ENCODE data around the gene NDUFV1.
A peak's percentile ranks its signal among the peaks of the same experiment; 100 is the strongest.
"Not testable (repeated sequence)": the region's sequence is repeated elsewhere in the genome, so short reads cannot be mapped to it uniquely, and the experiment has no call there.

Gene NDUFV1

GRCh38 chr11:67606492-67607295, at the start of gene NDUFV1:
TSS of gene NDUFV1 (plus strand) at chr11:67606936. CDS start at chr11:67607005, 69 bp downstream.
- DNase-seq, result peak; percentile 98

- DNase-seq, result no peak
These were observed 48.5 kb upstream of the NDUFV1 start for GRCh38 chr11:67558084-67558772.

GRCh38 chr11:67561971-67562619, 44.6 kb upstream of the NDUFV1 start:
- no peak for DNase-seq

- no peak for DNase-seq
These were observed 43.6 kb upstream of the NDUFV1 start for GRCh38 chr11:67562963-67563704.

- DNase-seq, result not testable (repeated sequence)
These were observed 43.0 kb upstream of the NDUFV1 start for GRCh38 chr11:67563705-67564114.

GRCh38 chr11:67564230-67564629, 42.5 kb upstream of the NDUFV1 start:
- no peak for DNase-seq

- no peak for DNase-seq
These were observed 35.3 kb upstream of the NDUFV1 start for GRCh38 chr11:67571443-67571842.

- no peak for DNase-seq
These were observed 34.4 kb upstream of the NDUFV1 start for GRCh38 chr11:67572305-67572704.

- peak; percentile 25 for DNase-seq
These were observed 33.9 kb upstream of the NDUFV1 start for GRCh38 chr11:67572747-67573419.

- no peak for DNase-seq
These were observed 31.8 kb upstream of the NDUFV1 start for GRCh38 chr11:67574938-67575337.

- DNase-seq, result no peak
These were observed 29.8 kb upstream of the NDUFV1 start for GRCh38 chr11:67576735-67577475.

GRCh38 chr11:67577951-67578350, 28.8 kb upstream of the NDUFV1 start:
- DNase-seq, result no peak

GRCh38 chr11:67581469-67581868, 25.3 kb upstream of the NDUFV1 start:
- no peak for DNase-seq

GRCh38 chr11:67582011-67582410, 24.7 kb upstream of the NDUFV1 start:
- no peak for DNase-seq

GRCh38 chr11:67583247-67584204, 23.2 kb upstream of the NDUFV1 start, which contains the start of gene GSTP1:
TSS of gene GSTP1 (plus strand) at chr11:67583812. CDS start at chr11:67583844, 32 bp downstream.
- DNase-seq, result peak; percentile 86

- DNase-seq, result peak; percentile 32
These were observed 22.4 kb upstream of the NDUFV1 start for GRCh38 chr11:67584205-67584880.

GRCh38 chr11:67584881-67585873, 21.6 kb upstream of the NDUFV1 start:
- DNase-seq, result no peak

GRCh38 chr11:67585911-67586310, 20.8 kb upstream of the NDUFV1 start:
- DNase-seq, result no peak

Measured in stimulated activated CD4-positive, alpha-beta T cell treated with anti-CD3 and anti-CD28 coated beads, Interleukin-4, amount 100 ng/mL, for 1 hour (primary cell).